Stimulated activated CD8-positive, alpha-beta memory T cell treated with anti-CD3 and anti-CD28 coated beads, Interleukin-15, amount 100 ng/mL, for 24 hours (primary cell): ENCODE data around the gene VCAN.

Experiments
- DNase-seq: peaks from one replicate; pipeline ENCODE4 v3.0.0-alpha.2; 2020; ENCODE audit warnings: low read depth

Gene VCAN

DNA sequence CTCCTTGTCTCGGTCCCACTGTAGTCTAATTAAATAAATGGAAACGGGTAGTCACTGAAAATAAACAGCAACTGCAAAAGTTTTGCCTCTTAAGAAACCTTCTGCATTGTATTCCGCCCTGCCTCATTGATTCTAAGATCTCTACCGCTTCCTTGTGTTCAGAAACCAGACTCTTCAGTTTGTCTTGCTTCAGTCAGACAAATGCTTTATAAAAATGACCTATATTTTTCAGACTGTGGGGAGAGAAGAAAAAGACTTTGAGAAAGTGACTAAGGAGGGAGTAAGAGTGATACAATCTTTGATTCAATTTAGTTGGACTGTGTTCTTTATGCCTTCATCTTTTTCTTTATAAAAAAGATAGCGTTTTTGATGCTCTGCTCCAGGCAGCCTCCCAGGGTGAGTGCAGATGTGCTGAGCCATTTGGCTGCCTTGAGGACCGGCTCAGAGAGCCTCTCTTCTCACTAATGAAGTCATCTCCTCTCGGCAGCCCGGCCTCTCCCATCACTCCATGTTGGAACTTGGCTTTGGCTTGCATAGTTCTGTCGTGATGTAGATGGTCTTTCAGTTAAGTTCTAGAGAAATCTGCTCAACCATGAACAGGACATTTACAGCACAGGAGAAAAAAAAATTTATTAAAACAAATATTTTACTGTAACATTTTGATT, 4.0 kb upstream of the VCAN start:
- no peak for DNase-seq

DNA sequence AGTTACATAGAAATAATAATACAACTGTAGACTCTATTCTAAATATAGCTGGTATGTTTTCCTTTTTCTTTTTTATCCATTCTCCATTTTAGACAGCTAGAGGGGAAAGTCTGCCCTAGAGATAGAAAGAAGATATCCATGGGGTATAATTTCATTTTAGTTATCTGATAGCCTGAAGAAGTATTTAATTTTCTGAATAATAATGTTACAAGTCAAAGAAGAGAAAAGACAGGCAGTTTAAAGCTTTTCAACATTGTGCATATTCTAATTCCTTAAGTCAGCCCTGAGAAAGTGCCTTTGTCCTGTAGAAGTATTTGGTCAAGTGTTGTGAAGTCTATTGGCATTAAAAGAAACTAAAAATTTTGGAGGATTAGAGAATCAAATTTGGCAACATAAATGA, 2.5 kb upstream of the VCAN start:
- DNase-seq: no peak

DNA sequence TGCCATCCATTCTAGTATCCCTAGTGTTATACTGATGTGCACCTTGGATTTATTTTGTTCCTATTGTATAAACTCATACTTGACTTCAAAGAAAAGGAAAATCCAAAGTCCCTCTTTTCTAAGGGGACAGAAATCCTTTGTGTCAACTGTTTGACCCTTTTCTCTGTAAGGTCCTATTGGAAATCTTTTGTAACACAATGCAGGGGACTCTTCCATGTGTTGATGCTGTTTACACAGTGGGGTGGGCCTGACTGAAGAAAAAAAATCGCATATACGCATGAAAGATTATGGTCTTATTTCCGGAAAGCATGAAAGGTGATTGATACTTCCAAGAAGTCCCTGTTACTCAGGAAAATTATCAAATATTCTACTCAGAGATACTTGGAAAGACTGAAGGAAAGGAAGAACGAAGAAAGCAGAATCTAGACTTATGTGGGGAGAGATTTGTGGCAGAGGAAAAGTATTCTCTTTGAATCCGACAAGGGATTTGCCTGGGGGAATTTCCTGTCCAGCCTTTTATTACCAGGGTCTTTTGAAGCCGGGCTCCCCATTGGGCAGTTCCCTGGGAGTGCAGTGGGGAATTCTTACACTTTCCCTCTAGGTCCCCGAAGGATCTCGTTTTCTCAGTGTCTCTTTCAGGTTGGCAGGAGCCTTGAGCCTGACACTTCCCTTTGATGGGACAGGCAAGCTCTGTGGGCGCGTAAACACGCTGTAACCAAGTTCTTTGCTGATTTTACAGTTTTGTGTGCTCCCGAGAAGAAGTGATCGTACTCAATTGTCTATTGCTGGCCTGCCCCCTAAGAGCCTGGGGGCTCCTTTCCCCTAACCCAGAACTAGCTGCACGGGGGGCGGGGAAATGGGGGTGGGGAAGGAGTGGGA, 779 bp upstream of the VCAN start:
- no peak for DNase-seq

DNA sequence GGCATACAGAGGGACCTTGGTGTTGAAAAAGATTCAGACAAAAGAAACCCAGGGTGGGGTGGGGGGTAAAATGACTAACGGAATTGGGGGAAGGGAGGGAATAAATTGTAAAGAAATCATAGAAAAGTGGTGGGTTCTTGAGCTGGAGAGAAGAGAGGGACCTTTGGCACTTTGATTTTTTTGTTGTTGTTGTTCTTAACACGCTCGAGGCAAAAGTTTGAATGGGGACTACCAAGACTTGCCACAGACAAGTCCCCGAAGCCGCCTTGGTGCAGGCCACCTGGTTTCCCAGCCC, 616 bp downstream of the VCAN start:
- DNase-seq: no peak

DNA sequence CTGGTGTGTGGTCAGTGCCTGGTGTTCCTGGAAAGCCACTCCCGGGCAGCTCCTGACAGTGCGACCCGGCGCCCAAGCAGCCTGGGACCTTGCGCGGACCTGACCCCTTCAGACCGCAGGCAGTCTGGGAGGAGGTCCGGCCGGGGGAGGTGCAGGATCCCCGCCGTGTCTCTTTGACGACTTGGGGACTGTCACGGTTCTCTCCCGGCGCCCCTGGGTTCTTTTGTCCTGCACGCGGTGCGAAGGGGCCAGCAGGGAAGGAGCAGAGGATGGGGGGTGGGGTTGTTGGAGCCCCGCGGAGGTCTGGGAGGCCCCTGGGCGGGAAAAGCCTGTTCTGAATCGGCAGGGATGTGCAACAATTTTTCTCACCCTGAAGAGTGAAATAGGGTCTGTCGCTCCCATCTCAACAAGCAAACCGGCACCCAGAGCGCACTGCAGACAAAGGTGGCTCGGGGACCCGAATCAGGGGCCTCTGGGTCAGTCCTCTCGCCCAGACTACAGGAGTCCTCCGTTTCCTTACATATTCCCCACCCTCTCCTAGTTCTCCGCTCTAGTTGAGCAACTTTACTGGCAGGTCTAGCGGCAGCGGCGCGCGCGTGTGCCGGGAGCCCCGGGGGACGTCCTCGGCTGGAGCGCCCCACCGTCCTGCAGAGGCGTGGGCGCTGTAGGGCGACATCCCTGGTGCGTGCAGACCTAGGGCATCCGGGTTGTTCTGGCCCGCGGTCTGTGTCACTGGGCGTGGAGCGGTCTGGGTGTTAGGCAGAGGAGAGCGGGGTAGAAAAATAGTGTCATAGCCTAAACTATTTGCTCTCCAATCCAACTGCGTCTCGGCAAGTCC, 1.2 kb downstream of the VCAN start:
- no peak for DNase-seq

DNA sequence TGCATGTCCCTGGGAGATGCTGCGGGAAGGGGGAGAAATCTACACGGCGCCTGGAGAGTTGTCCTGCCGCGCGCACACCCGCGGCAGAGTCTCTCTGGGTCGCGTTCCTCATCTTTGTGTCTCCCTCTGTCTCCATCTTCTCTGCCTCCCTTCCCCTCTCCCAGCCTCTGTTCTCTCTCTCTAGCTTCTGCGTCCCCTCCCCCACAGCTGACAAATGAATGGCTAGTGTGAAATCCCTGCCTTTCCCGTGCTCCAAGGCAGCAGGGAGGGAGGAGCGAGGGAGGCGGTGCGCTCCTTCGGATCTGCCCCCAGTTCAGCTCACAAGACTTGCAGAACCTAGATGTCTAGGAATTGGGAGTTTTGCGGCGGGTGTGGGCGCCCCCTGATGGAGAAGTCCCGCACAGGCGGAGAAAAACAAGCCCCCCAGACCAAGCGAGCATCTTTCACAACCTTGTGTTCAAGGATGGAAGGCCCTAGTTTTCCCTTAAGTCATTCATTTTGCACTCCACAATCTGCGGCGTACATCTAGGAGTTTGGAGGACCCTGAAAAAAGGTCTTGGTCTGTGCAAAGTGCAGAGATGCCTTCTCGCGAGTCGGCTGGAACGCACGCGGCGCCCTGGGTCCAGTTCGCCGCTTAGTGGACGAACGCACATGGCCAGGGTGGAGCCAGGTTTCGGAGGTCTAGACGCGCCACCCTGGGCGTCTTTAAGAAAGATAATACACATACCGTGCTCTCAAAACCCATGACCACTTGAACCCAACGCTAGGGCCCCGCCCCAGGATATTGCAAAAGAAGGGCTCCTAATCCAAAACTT, 2.0 kb downstream of the VCAN start:
- no peak for DNase-seq

DNA sequence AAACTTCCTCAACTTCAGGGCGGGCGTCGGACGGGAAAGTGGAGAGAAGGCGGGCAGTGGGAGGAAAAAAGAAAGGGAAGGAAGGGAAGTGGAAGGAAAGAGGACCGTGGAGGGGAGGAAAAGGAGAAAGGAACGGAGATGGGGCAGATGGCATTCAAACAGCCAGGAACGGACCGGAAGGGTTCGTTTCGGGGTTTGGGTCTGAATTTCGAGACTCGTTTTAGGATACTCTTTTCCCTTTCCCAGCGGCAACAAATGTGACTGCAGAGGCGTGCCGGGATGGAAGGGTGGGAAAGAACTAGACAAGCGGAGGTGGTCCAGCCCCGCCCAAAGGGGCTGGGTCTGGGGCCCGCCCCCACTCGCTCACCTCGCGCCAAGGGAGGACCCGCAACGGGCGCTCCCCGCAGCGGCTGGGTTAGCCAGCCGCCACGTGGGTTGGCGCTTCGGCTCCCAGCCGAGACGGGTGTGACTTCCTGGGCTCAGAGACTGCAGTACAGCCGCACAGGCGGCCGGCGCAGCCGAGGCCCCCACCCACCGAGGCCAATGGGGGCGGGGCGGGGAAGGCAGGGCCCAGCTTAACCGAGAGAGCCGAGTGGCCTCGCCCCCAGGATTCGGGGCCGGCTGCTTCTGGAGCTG, 2.7 kb downstream of the VCAN start:
- DNase-seq: no peak

DNA sequence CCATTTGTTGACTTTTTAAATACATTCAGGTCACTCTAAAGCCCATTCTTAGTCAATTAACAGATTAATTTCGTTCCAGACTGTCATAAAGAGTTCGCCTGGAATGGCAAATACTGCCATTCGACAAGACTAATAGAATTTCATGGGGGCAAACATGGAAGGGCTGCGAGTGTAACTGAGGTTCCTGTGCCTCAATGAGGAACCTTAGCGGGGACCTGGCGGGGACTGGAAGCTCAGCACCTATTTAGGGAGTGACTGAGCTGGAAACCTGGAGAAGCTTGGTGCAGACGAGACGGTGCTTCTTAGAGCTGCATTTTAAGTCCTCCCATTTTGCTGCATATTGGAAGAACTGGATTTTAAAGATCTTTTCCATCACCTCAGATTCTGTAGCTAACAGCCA, 3.4 kb downstream of the VCAN start:
- DNase-seq: no peak

DNA sequence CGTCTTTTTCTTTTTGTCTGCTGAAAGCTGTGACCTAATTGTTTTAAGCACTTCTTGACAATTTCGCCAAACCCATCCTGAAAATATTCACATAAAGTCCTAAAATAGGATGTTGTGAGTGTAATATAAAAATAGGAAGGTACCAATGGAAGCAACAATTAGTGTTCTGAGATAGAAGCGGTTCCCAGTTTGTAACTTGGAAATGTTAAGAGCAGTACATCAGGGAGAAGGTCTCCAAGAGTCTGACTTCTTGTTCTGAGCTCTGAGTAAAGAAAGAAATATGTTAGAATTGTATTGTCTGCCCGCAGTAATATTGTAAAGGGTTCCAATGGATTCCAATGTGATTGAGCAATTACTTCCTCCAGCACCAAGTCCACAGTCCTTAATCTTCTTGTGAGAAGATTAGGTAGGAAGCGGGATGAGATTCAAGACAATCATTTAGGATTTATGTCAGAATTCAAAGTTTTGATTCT, 3.9 kb downstream of the VCAN start:
- no peak for DNase-seq

DNA sequence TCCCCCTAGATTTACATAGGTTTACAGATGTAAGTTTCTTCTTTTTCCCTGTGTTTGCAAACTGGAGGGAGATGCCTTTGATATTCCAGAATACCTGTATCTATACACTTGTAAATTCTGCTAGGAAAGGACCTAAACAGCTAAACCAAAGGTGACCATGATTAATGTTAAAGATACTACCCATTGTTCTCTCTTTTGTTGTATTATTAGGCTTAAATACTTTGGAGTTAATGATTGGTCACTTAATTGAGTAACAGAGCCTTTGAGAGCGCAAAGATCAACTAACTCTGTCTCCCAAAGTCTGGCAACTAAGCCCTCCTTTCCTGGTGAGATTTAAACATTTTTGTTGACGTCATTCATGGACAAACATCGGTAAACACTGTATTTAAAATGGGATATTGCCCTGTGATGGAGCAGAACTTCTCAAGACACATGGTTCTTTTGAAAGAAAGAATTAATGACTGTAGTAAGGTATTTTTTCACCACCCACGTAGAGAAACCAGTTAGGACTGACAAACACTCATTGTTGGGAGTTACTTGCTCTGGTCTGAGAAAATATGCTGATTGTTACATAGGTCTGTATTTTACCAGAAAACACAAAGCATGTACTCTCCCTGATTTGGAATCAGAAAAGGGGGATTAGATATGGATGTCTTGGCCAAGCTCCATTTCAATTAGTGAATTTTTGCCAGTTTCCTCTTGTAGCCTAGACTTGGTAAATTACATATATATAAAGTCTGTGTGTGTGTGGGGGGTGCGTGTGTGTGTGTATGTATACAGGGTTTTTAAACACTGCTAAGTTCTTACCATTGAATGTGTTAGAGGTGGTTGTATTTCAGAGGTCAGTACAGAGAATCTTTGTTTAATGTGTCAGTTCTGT, 4.6 kb downstream of the VCAN start:
- no peak for DNase-seq

DNA sequence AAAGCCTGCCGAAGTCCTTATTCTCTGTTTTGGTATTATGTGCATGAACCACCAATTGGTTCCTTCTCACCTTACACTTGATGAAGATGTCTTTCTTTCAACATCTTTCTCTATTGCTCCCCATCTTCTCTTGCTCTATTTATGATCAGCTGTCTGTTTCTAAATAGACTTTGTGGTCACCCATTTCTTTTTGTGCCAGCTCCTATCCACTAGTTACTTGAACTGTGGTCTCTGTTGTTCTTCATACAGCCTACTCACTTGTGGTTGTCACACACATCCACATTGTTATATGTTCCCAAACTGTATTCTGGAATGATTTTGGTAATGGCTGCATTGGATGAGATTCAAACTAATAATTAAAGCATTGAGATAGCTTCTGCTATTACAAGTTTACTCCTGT, 11.4 kb downstream of the VCAN start:
- no peak for DNase-seq

DNA sequence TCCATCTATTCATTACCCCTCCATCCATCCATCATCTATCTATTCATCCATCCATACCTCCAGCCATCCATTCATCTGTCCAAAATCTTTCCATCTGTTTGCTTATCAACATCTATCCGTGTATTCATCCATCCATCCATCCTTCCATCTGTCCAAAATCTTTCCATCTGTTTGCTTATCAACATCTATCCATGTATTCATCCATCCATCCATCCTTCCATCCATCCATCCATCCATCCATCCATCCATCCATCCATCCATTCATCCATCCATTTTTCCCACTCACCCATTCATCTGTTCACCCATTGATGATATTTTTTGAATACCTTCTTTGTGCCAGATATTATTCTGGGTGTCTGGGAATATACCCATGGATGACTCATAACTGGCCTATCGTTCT, 12.8 kb downstream of the VCAN start:
- DNase-seq: no peak

DNA sequence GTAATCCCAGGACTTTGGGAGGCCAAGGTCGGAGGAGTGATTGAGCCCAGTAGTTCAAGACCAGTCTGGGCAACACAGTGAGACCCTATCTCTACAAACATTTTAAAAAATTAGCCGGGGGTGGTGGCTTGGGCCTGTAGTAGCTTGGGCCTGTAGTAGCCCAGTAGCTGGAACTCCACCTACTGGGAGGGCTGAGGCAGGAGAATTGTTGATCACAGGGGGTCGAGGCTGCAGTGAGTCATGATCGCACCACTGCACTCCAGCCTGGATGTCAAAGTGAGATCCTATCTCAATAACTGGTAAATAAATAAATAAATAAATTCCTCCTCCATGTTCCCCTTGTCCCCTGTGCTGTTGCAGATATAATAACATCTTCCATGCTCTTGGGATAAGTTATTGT, 14.3 kb downstream of the VCAN start:
- DNase-seq: no peak

DNA sequence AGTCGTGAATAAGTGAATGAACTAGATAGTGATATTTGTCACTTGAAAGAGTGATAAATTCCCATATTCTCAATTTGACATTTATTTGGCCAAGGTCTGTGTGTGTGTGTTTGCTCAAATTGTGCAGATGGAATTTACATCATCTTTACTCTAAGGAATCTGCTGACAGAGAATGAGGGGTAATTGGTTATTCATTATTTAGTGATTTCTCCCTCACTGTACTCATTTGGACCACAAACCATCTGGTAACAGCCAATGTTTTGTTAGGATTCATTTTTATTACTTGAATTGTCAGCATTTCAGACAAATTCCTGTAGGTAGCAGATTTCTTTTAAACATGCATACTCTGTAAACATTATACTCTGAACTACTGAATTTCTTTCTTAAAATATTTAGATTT, 15.6 kb downstream of the VCAN start:
- DNase-seq: no peak

DNA sequence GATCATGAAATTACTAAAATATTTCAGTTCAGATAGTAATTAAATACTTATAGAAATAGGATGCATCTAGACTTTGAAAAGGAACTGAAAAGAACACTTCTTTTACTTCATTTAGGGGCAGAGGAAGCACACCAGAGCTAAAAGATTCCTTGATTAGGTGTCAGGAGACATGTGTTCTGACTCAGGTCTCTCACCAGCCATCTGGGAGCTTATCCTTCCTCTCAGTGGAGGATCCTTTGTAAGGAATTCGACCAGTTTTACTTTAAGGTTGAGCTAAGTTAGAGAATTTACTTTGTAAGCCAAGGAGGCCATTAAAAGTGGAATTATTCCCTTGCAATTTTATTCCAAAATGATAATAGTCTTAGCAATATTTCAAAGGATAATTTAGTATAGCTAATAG, 16.7 kb downstream of the VCAN start:
- no peak for DNase-seq

DNA sequence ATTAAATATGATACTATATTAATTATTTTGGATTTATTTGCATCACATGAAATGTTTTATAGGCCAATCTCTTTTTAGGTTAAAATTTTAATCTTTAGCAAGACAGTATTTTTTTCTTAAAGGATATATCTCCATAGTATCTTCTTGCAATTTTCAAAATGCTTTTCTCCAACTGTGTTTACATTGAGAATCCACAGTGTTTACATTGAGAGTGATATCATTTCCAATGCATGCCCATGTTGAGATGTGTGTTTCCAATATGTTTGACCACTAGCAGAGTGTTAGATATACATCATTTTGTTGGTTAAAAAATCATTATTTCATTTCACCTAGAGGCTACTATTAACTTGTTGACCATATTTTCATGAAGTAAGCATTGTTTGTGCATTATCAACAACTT, 17.3 kb downstream of the VCAN start:
- no peak for DNase-seq

DNA sequence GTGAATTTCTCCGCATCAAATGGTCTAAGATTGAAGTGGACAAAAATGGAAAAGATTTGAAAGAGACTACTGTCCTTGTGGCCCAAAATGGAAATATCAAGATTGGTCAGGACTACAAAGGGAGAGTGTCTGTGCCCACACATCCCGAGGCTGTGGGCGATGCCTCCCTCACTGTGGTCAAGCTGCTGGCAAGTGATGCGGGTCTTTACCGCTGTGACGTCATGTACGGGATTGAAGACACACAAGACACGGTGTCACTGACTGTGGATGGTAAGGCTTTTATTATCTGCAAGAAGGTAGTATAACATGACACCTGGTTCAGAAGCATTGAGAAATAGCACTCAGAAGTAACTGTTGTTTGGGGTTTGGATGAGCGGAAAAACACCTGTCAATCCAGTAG, 18.7 kb downstream of the VCAN start:
- no peak for DNase-seq

DNA sequence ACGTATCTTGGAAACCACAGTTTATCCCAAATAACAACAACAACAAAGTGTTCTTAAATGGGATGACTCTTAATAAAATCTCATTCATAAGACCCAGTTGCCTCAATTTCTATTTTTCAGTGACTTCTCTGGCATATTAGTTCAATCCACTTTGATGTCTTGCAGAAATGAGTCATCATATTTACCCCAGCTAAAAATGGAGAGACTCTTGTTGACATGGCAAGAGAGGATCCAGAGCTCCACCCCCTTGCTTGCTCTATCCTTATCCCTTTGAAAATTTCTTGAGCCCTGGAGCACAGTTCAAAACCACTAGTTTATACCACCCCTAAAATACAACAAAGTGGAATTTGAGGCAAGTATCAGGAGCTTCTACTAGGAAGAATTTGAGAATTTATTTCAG, 20.8 kb downstream of the VCAN start:
- DNase-seq: no peak

DNA sequence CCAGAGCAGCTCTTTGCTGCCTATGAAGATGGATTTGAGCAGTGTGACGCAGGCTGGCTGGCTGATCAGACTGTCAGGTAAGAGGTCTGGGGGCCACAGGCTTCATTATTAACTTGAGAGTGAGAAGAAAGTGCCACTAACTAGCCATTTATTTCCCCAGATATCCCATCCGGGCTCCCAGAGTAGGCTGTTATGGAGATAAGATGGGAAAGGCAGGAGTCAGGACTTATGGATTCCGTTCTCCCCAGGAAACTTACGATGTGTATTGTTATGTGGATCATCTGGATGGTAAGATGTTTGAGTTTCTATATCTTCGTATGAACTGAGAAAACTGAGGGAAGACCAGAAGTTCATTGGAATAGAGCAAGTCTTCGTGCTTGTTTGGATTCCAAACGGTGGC, 22.1 kb downstream of the VCAN start:
- no peak for DNase-seq

DNA sequence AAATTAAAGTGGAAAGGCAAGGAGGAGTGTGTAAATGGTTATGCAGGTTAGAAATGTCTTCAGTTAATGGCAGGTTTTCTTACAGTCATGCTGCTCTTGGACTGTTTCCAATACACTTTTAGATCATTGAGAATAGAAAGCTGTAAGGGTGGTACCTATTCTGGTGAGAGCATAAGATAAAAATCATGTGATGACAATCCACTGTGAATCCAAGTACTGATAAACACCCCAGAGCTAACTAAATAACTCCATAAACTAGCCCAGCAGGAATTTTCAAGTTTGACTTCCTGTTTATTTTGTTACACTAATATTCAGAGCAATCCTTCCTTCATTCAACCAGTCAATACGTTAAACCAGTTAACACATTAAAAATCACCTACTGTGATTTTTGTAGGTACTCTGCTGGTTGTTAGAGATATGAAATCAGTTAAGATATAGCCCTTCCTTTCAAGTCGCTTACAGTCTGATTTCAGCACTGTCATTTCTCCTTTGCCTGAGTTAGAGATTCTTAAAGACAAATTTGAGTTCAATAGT, 22.6 kb downstream of the VCAN start:
- DNase-seq: no peak
